Measurements from ENCODE around the gene TAF6L. TPM values are rescaled to one million over a fixed set of nuclear protein-coding genes. Genes with fewer than 3 reads are reported as not detected.

The TAF6L gene
- total RNA-seq, 1 donor from 2014 or later = 37.6 TPM

- peak; percentile 99 for DNase-seq (ENCODE audit: extremely low spot score, unreplicated experiment)
- Mint-ChIP-seq H3K27ac (peak within 1 kb of the TSS; percentile 100), H3K4me3 (peak within 1 kb of the TSS; percentile 99), H3K9me3 (no peaks in the 10 kb centered on the region), H3K4me1 (ENCODE audit: unreplicated experiment) (peaks cover 10% of the 10 kb centered on the region), H3K27me3 (no peaks in the 10 kb centered on the region), H3K36me3 (peaks cover 19% of the 10 kb centered on the region)
- no peak for TF ChIP-seq CTCF (conservative IDR thresholded peaks at IDR 0.05)
Measured at GRCh38 chr11:62831520-62832335, 60.5 kb downstream of the TAF6L start, which contains the start of gene STX5. Gene STX5 (minus strand): TSS chr11:62832051. CDS start chr11:62831243, 808 bp downstream.

- Mint-ChIP-seq H3K36me3 (peaks cover 16% of the 10 kb centered on the region), H3K4me1 (ENCODE audit: unreplicated experiment) (peaks cover 10% of the 10 kb centered on the region), H3K9me3 (no peaks in the 10 kb centered on the region), H3K27me3 (no peaks in the 10 kb centered on the region), H3K27ac (peak within 1 kb of the TSS; percentile 100), H3K4me3 (peak within 1 kb of the TSS; percentile 99)
- no peak for TF ChIP-seq CTCF (conservative IDR thresholded peaks at IDR 0.05)
- no peak for DNase-seq (ENCODE audit: extremely low spot score, unreplicated experiment)
Measured at GRCh38 chr11:62832336-62833234, 61.4 kb downstream of the TAF6L start, which contains the start of gene TEX54. Gene TEX54 (minus strand): TSS chr11:62832841.

DNA sequence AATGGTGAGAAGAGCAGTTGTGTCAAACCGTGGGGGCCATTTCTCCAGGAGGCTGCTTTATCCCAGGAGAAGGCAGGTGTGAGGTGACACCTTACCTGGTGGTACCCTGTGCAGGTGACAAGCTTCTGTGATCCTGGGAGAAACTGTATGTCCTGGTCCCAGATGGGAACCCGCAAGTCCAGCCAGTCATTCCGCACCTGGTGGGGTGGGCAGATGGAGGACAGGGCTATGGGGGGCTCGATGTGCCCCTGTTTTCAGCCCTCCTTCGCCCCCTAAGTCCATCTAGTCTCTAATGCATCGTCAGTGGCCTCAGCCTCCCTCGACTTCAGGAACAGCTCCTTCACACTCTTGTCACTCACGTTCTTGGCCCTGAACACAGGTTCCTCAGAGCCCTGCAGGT, 64.1 kb downstream of the TAF6L start:
- peaks cover 13% of the 10 kb centered on the region for H3K36me3 Mint-ChIP-seq
- H3K4me3 Mint-ChIP-seq = peak overlapping the region; percentile 31
- DNase-seq (ENCODE audit: extremely low spot score, unreplicated experiment) = no peak
- no peak for TF ChIP-seq CTCF (conservative IDR thresholded peaks at IDR 0.05)
- H3K27me3 Mint-ChIP-seq = no peaks in the 10 kb centered on the region
- H3K9me3 Mint-ChIP-seq = no peaks in the 10 kb centered on the region
- H3K4me1 Mint-ChIP-seq (ENCODE audit: unreplicated experiment) = peaks cover 20% of the 10 kb centered on the region
- H3K27ac Mint-ChIP-seq = no peak overlapping the region

Small RNA genes within 50 kb of the gene (microRNA-seq; reads per million reads assigned to microRNA genes)
- gene MIR6514 = 2.2 reads per million
- gene MIR6748 = not detected

Other genes with a start within 250 kb of the TAF6L start
- 302 and 656 TPM in 2 replicates for gene AHNAK, start 224.6 kb upstream of the TAF6L start, total RNA-seq (ENCODE audit: low replicate concordance)
- 1,846 and 2,051 TPM in 2 replicates for gene EEF1G, start 197.5 kb upstream of the TAF6L start, total RNA-seq (ENCODE audit: low replicate concordance)
- 15.0 and 22.1 TPM in 2 replicates for gene TUT1, start 179.9 kb upstream of the TAF6L start, total RNA-seq (ENCODE audit: low replicate concordance)
- gene MTA2, start 169.5 kb upstream of the TAF6L start, total RNA-seq (ENCODE audit: low replicate concordance) = 148 and 152 TPM in 2 replicates
- 46.0 and 76.0 TPM in 2 replicates for gene EML3, start 158.6 kb upstream of the TAF6L start, total RNA-seq (ENCODE audit: low replicate concordance)
- 1.4 and 1.8 TPM in 2 replicates for gene ROM1, start 158.1 kb upstream of the TAF6L start, total RNA-seq (ENCODE audit: low replicate concordance)
- gene B3GAT3, start 149.4 kb upstream of the TAF6L start, total RNA-seq (ENCODE audit: low replicate concordance) = 43.4 and 50.0 TPM in 2 replicates
- gene GANAB, start 124.8 kb upstream of the TAF6L start, total RNA-seq (ENCODE audit: low replicate concordance) = 278 and 372 TPM in 2 replicates
- 26.5 and 28.3 TPM in 2 replicates for gene INTS5, start 118.1 kb upstream of the TAF6L start, total RNA-seq (ENCODE audit: low replicate concordance)
- gene C11orf98, start 106.2 kb upstream of the TAF6L start, total RNA-seq (ENCODE audit: low replicate concordance) = 69.1 and 69.2 TPM in 2 replicates
- gene CSKMT, start 106.1 kb upstream of the TAF6L start, total RNA-seq (ENCODE audit: low replicate concordance) = 17.7 and 28.0 TPM in 2 replicates
- gene UQCC3, start 99.7 kb upstream of the TAF6L start, total RNA-seq (ENCODE audit: low replicate concordance) = 11.2 and 11.7 TPM in 2 replicates
- gene LBHD1, start 99.1 kb upstream of the TAF6L start, total RNA-seq (ENCODE audit: low replicate concordance) = 6.1 and 8.1 TPM in 2 replicates
- 76.5 and 113 TPM in 2 replicates for gene UBXN1, start 92.3 kb upstream of the TAF6L start, total RNA-seq (ENCODE audit: low replicate concordance)
- gene LRRN4CL, start 81.9 kb upstream of the TAF6L start, total RNA-seq (ENCODE audit: low replicate concordance) = 0.21 and 1.0 TPM in 2 replicates
- 93.5 and 94.6 TPM in 2 replicates for gene BSCL2, start 64.0 kb upstream of the TAF6L start, total RNA-seq (ENCODE audit: low replicate concordance)
- gene GNG3, start 63.7 kb upstream of the TAF6L start, total RNA-seq (ENCODE audit: low replicate concordance) = 0.88 and 4.7 TPM in 2 replicates
- 44.8 and 63.7 TPM in 2 replicates for gene HNRNPUL2, start 43.9 kb upstream of the TAF6L start, total RNA-seq (ENCODE audit: low replicate concordance)
- 34.1 and 39.0 TPM in 2 replicates for gene TTC9C, start 42.9 kb upstream of the TAF6L start, total RNA-seq (ENCODE audit: low replicate concordance)
- 6.3 and 10.1 TPM in 2 replicates for gene ZBTB3, start 17.2 kb upstream of the TAF6L start, total RNA-seq (ENCODE audit: low replicate concordance)
- 68.8 and 98.7 TPM in 2 replicates for gene POLR2G, start 9.8 kb upstream of the TAF6L start, total RNA-seq (ENCODE audit: low replicate concordance)
- gene TMEM179B, start 16.0 kb downstream of the TAF6L start, total RNA-seq (ENCODE audit: low replicate concordance) = 41.1 and 53.1 TPM in 2 replicates
- gene TMEM223, start 20.6 kb downstream of the TAF6L start, total RNA-seq (ENCODE audit: low replicate concordance) = 21.9 and 23.3 TPM in 2 replicates
- gene NXF1, start 34.0 kb downstream of the TAF6L start, total RNA-seq (ENCODE audit: low replicate concordance) = 111 TPM in 2 replicates
- 42.4 and 51.7 TPM in 2 replicates for gene STX5, start 60.7 kb downstream of the TAF6L start, total RNA-seq (ENCODE audit: low replicate concordance)
- gene TEX54, start 61.4 kb downstream of the TAF6L start, total RNA-seq (ENCODE audit: low replicate concordance) = not detected in 2 replicates
- gene WDR74, start 68.2 kb downstream of the TAF6L start, total RNA-seq (ENCODE audit: low replicate concordance) = 47.6 and 58.3 TPM in 2 replicates
- gene SLC3A2, start 109.5 kb downstream of the TAF6L start, total RNA-seq (ENCODE audit: low replicate concordance) = 190 and 287 TPM in 2 replicates
- gene CHRM1, start 150.0 kb downstream of the TAF6L start, total RNA-seq (ENCODE audit: low replicate concordance) = 0.29 and 2.1 TPM in 2 replicates
- 1.5 TPM in 1 of 2 replicates, not detected in the other for gene SLC22A6, start 213.6 kb downstream of the TAF6L start, total RNA-seq (ENCODE audit: low replicate concordance)
- 0.17 and 0.85 TPM in 2 replicates for gene SLC22A8, start 244.4 kb downstream of the TAF6L start, total RNA-seq (ENCODE audit: low replicate concordance)